ENCODE measurements around the gene B4GALT1.

The B4GALT1 gene

GRCh38 chr9:33138768-33139167 is 28.4 kb downstream of the B4GALT1 start:
- no peak for DNase-seq

DNA sequence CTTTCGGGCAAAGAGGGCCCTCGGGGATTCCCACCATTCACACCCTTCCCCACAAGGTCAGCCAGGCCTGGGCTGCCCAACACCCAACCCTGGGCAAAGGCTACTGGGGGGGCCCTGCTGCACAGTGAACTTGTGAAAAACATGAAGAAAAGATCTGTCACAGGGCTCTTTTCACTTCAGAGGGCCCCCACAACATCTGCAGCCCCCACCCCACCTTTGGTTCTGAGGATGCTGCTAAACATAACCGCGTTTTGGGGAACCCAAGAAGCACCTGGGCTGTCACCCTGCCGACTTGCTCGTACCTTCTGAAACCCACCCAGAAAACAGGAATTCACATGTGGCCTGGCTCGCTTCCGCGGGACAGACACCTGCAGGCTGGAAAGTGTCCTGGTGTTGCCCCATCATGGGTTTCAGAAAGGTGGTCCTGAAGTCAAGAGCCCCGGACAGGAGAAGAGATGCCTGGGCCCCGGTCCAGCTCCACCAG is 29.3 kb downstream of the B4GALT1 start:
- DNase-seq: no peak

DNA sequence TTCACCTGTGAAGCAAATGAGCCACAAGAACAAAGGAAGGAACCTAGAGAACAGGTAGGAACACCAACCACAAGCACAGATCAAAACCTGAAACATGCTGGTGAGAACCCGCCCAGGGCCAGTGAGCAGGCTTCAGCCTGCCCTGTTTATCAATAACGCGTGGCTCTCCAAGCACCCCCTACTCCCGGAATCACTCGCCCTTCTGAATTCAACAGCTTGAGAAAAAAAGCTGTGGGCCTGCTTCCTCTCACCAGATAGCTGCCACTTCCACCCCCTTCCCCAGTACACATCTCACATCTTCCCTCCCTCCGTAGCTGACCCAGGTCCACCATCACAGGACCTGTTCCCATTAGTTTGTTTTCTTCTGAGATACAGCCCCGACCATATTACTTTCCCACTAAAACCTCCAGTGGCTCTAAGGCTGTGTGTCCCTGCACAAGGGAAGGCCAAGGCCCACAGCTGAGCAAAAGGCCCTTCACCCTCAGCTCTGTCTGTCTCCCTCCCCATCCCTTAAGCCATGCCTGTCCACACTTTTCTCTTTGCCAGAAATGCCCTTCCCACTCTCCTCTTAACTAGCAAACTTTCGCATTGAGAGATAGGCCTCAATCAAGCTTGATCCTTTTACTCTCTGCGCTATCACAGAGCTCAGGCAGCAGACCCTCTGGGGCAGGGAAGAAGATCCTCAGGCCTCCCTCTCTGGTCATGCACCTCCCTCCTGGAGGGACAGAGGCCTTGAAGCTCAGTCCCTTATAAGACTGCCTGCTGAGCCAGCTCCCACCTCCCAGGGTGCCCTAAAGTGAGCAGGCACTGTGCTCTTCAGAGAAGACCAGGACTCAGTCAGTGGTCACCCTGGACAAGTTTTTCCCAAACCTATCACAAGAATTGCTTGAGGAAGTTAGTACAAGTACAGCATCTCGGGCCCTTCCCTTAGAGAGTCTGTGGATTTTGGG is 30.1 kb downstream of the B4GALT1 start:
- DNase-seq: no peak

- DNase-seq: no peak
Measured at GRCh38 chr9:33135470-33135958, 31.6 kb downstream of the B4GALT1 start.

- no peak for DNase-seq
Measured at GRCh38 chr9:33135031-33135461, 32.1 kb downstream of the B4GALT1 start.

- no peak for DNase-seq
Measured at GRCh38 chr9:33133186-33133585, 34.0 kb downstream of the B4GALT1 start.

DNA sequence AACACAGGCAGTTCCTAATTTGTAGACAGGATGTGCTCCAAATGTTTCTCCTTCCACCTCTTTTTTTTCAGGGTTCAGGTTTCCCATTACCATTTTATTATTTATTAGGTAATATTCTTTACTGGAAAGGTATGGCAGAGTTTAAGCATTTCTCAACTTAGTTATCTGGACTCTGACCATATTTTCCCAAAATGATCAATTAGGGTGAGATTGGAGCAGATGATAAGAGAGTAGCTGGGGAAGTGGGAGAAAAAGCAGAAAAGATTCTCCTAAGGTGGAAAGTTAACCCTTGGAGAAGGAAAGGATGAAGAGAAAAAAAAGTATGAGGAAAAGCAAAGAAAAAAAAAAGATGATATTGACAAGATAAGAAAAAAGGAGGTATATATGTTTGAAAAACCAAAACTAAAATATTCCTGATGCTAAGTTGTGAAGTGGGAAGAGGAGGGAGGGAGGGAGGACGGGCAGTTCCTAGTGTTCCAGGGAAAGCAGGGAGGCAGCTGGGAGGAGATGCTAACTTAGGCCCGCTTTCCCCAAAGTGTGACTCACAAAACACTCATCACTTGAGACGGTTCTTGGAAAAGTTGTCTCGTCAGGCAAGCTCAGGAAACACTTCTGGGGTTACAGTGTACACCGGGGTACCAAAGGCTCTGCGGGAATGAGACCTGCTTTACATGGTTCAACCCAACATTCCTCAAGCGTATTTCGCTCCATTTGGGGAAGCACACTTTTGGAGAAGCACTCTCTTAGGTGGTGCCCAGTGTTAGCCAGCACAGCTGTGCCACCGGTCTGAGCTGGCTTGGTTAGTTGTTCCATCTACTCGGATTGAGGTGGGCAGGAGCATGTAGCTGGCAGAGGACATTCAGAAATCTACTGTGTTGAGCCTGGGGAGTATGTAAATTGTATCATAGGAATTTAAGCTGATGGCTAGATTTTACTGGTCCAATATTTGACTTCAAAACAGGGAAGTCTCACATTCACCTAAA is 35.1 kb downstream of the B4GALT1 start:
- DNase-seq: no peak

DNA sequence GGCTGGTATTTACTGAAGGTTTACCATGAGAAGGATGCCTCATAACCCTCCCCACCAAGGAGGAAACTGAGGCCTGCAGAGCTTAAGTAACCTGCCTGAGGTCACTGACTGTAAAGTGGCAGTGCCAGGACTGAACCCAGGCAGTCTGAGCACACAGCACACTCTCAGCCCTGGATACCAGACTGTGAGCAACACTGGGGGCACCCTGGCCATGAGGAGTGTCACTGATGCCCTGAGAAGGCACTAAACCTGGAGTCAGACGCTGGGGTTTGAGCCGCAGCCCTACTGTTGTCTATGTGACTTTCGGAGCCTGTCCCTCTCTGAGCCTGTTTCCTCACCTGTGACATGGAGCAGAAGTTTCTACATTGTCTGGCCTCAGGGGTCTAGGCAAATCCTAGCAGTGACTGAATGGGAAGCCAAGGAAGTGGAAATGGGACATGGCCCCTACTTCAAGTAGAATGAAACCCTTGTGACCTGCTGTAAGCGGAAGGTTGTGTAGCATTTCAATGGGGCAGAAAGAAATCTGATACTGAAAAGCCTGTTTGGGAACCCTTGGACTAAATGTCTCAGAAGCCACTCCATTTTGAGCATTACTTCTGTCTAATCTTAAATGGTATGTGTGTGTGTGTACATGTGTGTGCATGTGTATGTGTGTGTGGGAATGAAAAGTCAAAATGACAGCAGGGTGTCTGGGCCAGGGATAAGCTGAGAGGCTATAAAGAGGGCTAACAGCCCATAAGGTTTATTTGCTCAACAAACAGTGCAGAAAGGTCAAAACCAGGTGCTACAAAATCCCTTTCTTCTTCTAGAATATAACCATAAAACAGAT is 36.0 kb downstream of the B4GALT1 start:
- DNase-seq: peak; percentile 86

GRCh38 chr9:33129886-33130881 is 37.0 kb downstream of the B4GALT1 start:
- no peak for DNase-seq

DNA sequence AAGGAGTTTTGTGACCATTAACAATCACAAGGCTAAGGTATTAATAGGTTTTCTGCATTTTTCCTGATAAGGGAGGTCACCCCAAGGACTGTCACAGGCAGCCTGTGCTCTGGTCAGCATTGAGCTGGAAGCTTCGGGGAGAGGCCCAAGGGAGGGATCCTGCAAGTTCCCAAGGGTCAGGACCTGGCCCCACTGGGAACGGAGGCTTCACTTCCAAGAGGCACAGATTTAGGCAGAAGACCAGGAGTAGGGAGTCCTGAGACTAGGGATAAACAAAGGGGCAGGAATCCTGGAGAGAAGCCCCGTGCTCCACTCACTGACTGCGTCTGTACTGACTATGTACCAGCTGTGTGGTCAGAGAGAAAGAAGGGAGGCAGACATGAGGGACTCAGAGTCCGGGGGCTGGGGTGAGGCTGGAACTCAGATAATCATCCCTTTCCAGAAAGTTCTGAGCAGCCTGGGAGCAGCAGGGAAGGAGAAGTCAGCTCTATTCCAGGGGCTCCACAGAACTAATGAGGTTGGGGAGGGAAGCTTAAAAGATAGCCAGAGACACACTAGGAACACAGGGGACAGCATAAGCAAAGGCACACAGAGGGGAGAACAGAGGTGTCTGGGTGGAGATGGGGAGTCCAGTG is 37.8 kb downstream of the B4GALT1 start:
- no peak for DNase-seq

DNA sequence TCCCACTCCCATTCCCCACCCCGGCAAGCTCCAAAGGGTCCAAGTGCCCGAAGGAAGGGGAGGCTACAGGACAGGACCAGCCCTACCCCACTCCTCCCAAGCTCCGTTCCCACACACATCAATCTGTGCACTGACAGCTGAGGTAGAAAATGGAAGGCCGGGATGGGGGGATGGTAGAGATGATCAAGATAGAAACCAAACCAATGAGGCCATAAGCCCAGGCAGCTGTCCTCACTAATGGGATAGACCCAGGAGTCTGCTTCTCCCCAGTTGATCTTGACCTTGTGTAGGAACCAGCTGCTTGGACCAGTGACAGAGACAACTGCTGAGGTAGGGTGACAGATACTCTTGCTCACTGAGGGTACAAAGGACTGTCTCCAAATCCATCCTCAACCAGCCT is 38.6 kb downstream of the B4GALT1 start:
- no peak for DNase-seq

GRCh38 chr9:33127881-33128280 is 39.3 kb downstream of the B4GALT1 start:
- no peak for DNase-seq

DNA sequence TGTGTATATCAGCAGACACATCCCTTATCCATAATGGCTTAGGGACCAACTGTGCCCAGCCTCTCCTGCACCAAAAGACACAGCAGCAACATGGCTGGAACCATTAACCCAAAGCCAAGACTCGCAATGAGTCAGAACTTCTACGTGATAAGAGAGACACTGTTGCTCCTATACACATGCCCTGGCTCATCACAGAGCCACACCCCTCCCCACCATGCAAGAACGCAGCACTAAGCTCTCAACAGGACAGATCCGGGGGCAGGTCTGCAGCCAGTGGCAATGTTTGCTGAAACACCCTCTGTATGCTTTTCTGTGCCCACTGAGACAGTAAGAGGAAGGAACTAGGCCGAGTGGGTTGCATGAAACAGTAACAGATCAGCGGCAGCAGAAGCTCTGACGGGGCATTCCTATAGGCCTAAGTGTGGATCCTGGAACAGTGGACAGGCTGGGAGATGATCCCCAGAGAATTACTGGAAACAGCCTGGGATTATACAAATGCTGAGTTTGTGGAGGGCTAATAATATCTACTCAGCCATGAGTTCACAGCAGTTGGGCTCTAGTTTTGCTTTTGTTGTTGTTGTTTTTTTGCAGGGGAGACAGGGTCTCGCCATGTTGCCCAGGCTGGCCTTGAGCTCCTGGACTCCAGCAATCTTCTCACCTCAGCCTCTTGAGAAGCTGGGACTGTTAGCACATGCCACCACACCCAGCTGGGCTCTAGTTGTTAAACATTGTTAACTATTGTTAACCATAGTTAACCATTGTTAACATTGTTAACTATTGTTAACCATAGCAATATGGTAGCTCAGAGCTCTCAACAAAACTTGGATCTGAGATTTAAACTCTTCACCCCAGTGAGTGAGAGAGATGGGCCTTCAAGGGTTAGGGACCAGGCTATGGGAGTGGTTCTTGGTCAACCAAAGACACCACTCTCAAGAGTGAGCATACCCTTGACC is 41.0 kb downstream of the B4GALT1 start:
- no peak for DNase-seq

DNA sequence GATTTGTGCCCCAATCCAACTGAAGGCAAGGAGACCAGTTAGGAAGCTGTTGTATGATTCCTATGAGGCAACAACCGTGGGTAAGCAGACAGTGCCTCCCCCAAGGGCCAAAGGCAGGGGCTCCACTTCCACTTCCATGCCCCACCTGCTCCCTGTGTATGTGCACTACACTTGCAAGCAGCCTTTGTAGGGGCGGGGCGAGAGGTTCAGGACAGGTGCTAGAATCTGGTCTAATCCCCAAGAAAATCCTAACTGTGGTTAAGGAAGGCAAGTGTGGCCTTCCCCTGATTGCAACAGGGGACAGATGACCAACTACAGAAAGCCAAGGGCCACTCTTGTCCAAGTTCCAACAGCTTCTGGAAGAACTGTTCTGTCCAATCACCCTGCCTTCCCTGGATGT is 41.7 kb downstream of the B4GALT1 start:
- no peak for DNase-seq

DNA sequence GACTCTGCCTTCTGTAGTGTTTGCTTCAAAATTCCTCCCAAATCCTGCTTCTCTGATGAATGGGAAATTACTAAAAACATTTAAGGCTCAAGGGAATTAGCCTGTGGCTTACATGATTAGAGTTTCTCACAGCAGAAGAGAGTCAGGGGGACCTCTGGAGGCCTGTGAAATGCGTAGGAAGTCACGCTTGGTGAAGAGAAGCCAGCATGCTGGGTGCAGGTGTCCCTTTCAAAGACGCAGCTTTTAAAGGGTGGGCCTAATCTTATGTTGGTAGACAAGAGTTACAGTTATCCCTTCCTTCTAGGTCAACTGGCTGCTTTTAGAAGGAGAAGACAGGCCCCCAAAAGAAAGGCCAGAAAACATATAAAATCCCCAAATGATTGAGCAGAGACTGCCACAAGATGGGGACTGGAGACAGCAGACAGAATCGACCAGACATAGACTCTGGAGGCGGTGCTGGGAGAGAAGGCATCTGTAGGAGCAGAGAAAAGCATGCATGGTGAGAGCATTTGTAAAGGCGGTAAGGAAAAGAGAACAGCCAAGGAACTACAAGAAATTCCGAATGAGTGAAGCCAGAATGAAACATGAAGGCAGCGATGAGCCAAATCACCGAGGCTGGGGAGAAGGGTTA is 42.3 kb downstream of the B4GALT1 start:
- no peak for DNase-seq

- no peak for DNase-seq
Measured at GRCh38 chr9:33124046-33124445, 43.1 kb downstream of the B4GALT1 start.

- no peak for DNase-seq
Measured at GRCh38 chr9:33123407-33124031, 43.6 kb downstream of the B4GALT1 start.

GRCh38 chr9:33120620-33121019 is 46.5 kb downstream of the B4GALT1 start:
- no peak for DNase-seq

Data from NCI-H2029 treated with DMSO at 0.1 percent for 48 hours (cell line).